ENCODE results near the gene SLAMF7. TPM values are rescaled to one million over a fixed set of nuclear protein-coding genes. Genes with fewer than 3 reads are reported as not detected.
A peak's percentile ranks its signal among the peaks of the same experiment; 100 is the strongest.
"Not testable (repeated sequence)": the region's sequence is repeated elsewhere in the genome, so short reads cannot be mapped to it uniquely, and the experiment has no call there.

Gene SLAMF7
- polyA plus RNA-seq, 4 donors: 1.8 to 12.2 (median 3.7) TPM

GRCh38 chr1:160714034-160714648 is 24.9 kb upstream of the SLAMF7 start:
- H3K36me3 ChIP-seq (ENCODE audit: control insufficient read depth in 3 of 3, insufficient read depth in 2 of 3, low read depth in 1 of 3, low read length in 3 of 3); DNase-seq; FAIRE-seq; H3K4me3 ChIP-seq (ENCODE audit: low read depth in 1 of 3, low read length in 3 of 3); H3K9me3 ChIP-seq (ENCODE audit: control insufficient read depth in 2 of 2, insufficient read depth in 1 of 2, low read depth in 1 of 2, low read length in 1 of 2); H3K4me1 ChIP-seq (ENCODE audit: control insufficient read depth in 3 of 3, insufficient read depth in 2 of 3, low read depth in 1 of 3, low read length in 2 of 3); H3K27me3 ChIP-seq (ENCODE audit: control insufficient read depth in 3 of 3, insufficient read depth in 3 of 3, low read length in 3 of 3); H3K27ac ChIP-seq (ENCODE audit: low read depth in 1 of 3, low read length in 2 of 3): not testable (repeated sequence)
- WGBS, 3 donors: 73 to 82% (median 77%) methylated on average over 5 of the region's 5 CpGs

DNA sequence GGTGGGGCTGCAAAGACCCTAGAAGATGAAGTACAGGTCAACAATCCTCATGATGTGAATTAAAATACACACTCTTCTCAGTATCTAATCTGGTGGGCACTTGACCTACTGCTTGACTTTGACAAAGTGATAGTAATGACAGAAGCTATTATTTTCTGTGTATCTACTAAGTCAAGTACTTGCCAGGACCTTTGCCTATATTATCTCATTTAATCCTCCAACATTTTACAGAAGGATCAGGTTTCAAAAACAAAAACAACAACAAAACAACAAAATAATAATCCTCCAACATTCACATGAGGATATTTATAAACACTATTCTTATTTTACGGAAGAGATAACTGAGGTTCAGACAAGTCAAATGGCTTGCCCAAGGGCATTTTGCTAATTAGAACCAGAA is 23.0 kb upstream of the SLAMF7 start:
- 95 to 100% (median 96%) methylated on average over 1 of the region's 1 CpG for WGBS, 3 donors
- FAIRE-seq (no peak), DNase-seq (no peak)
- Histone ChIP-seq H3K36me3 (ENCODE audit: control insufficient read depth in 3 of 3, insufficient read depth in 2 of 3, low read depth in 1 of 3, low read length in 3 of 3) (no peaks in the 10 kb centered on the region), H3K4me1 (ENCODE audit: control insufficient read depth in 3 of 3, insufficient read depth in 2 of 3, low read depth in 1 of 3, low read length in 2 of 3) (no peaks in the 10 kb centered on the region), H3K27ac (ENCODE audit: low read depth in 1 of 3, low read length in 2 of 3) (no peak overlapping the region), H3K4me3 (ENCODE audit: low read depth in 1 of 3, low read length in 3 of 3) (no peak overlapping the region), H3K27me3 (ENCODE audit: control insufficient read depth in 3 of 3, insufficient read depth in 3 of 3, low read length in 3 of 3) (no peaks in the 10 kb centered on the region), H3K9me3 (ENCODE audit: control insufficient read depth in 2 of 2, insufficient read depth in 1 of 2, low read depth in 1 of 2, low read length in 1 of 2) (no peaks in the 10 kb centered on the region)

- H3K27ac ChIP-seq (ENCODE audit: low read depth in 1 of 3, low read length in 2 of 3): no peak overlapping the region
- no peaks in the 10 kb centered on the region for H3K4me1 ChIP-seq (ENCODE audit: control insufficient read depth in 3 of 3, insufficient read depth in 2 of 3, low read depth in 1 of 3, low read length in 2 of 3)
- DNase-seq (no peak), FAIRE-seq (no peak)
- H3K9me3 ChIP-seq (ENCODE audit: control insufficient read depth in 2 of 2, insufficient read depth in 1 of 2, low read depth in 1 of 2, low read length in 1 of 2): no peaks in the 10 kb centered on the region
- no peaks in the 10 kb centered on the region for H3K27me3 ChIP-seq (ENCODE audit: control insufficient read depth in 3 of 3, insufficient read depth in 3 of 3, low read length in 3 of 3)
- WGBS, 3 donors: 80 to 91% (median 83%) methylated on average over 5 of the region's 5 CpGs
- no peaks in the 10 kb centered on the region for H3K36me3 ChIP-seq (ENCODE audit: control insufficient read depth in 3 of 3, insufficient read depth in 2 of 3, low read depth in 1 of 3, low read length in 3 of 3)
- no peak overlapping the region for H3K4me3 ChIP-seq (ENCODE audit: low read depth in 1 of 3, low read length in 3 of 3)
Observed at GRCh38 chr1:160717306-160717705, 21.7 kb upstream of the SLAMF7 start.

DNA sequence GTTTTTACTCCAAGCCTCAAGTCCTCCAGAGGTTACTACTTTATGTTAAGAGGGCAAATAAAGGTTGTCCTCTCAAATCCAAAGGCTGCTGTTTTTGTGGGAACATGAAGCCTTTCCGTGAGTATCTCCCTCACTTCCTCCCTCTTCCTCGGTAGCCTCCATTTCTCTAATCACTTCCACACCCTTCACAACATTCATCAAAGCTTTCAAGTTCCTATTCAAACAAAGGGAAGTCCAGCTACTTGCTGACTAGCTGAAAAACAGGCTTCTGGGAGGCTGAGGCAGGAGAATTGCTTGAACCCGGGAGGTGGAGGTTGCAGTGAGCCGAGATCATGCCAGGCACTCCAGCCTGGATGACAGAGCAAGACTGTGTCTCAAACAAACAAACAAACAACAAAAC is 20.8 kb upstream of the SLAMF7 start:
- H3K4me1 ChIP-seq (ENCODE audit: control insufficient read depth in 3 of 3, insufficient read depth in 2 of 3, low read depth in 1 of 3, low read length in 2 of 3): no peaks in the 10 kb centered on the region
- no peaks in the 10 kb centered on the region for H3K9me3 ChIP-seq (ENCODE audit: control insufficient read depth in 2 of 2, insufficient read depth in 1 of 2, low read depth in 1 of 2, low read length in 1 of 2)
- no peaks in the 10 kb centered on the region for H3K27me3 ChIP-seq (ENCODE audit: control insufficient read depth in 3 of 3, insufficient read depth in 3 of 3, low read length in 3 of 3)
- no peak overlapping the region for H3K4me3 ChIP-seq (ENCODE audit: low read depth in 1 of 3, low read length in 3 of 3)
- no peak overlapping the region for H3K27ac ChIP-seq (ENCODE audit: low read depth in 1 of 3, low read length in 2 of 3)
- 71 to 77% (median 73%) methylated on average over 4 of the region's 4 CpGs for whole genome bisulfite sequencing, 3 donors
- H3K36me3 ChIP-seq (ENCODE audit: control insufficient read depth in 3 of 3, insufficient read depth in 2 of 3, low read depth in 1 of 3, low read length in 3 of 3): no peaks in the 10 kb centered on the region
- FAIRE-seq (no peak), DNase-seq (no peak)

DNA sequence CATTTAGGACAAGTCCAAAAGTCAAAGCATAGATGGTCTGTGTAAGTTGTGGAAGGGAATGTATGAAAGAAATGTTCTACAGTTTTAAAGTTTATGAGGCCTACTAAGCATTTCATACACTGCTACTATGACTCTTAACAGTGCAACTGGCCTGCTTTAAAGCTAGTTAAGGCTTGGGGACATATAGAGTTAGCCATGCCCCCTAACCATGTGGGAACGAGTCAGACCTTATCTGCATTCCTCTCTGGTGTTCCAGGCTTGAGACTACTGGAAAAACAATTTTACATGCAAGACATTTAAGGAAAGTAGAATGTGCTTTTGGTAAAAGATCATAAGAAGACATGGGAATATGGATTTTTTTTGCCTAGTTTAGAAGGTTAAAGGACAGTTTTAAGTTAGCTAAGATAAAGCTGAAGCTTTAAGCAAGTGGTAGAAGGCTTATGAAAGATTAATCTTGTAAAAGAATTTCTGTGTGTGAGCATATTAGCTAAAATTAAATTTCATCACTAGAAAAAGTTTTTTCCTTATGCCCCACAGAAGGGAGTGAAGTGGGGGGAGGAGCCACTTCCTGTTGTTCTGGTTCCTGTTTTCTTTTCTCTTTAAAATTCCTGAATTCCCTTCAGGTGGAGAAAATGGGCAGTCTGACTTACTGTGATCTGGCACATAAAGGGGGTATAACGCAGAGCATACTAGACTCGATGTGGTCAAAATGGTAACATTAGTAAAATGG is 18.5 kb upstream of the SLAMF7 start:
- no peaks in the 10 kb centered on the region for H3K9me3 ChIP-seq (ENCODE audit: control insufficient read depth in 2 of 2, insufficient read depth in 1 of 2, low read depth in 1 of 2, low read length in 1 of 2)
- no peak for FAIRE-seq
- H3K36me3 ChIP-seq (ENCODE audit: control insufficient read depth in 3 of 3, insufficient read depth in 2 of 3, low read depth in 1 of 3, low read length in 3 of 3): no peaks in the 10 kb centered on the region
- no peak overlapping the region for H3K4me3 ChIP-seq (ENCODE audit: low read depth in 1 of 3, low read length in 3 of 3)
- DNase-seq: no peak
- H3K4me1 ChIP-seq (ENCODE audit: control insufficient read depth in 3 of 3, insufficient read depth in 2 of 3, low read depth in 1 of 3, low read length in 2 of 3): peaks cover 0 to under 1% (median 0%) of the 10 kb centered on the region in 3 donors
- WGBS, 3 donors: 88 to 96% (median 92%) methylated on average over 3 of the region's 3 CpGs
- H3K27me3 ChIP-seq (ENCODE audit: control insufficient read depth in 3 of 3, insufficient read depth in 3 of 3, low read length in 3 of 3): no peaks in the 10 kb centered on the region
- no peak overlapping the region for H3K27ac ChIP-seq (ENCODE audit: low read depth in 1 of 3, low read length in 2 of 3)

- DNase-seq (no peak), FAIRE-seq (no peak)
- Histone ChIP-seq H3K27me3 (ENCODE audit: control insufficient read depth in 3 of 3, insufficient read depth in 3 of 3, low read length in 3 of 3) (no peaks in the 10 kb centered on the region), H3K4me1 (ENCODE audit: control insufficient read depth in 3 of 3, insufficient read depth in 2 of 3, low read depth in 1 of 3, low read length in 2 of 3) (peaks cover 0 to 8% (median 0%) of the 10 kb centered on the region in 3 donors), H3K4me3 (ENCODE audit: low read depth in 1 of 3, low read length in 3 of 3) (no peak overlapping the region), H3K27ac (ENCODE audit: low read depth in 1 of 3, low read length in 2 of 3) (no peak overlapping the region), H3K36me3 (ENCODE audit: control insufficient read depth in 3 of 3, insufficient read depth in 2 of 3, low read depth in 1 of 3, low read length in 3 of 3) (no peaks in the 10 kb centered on the region), H3K9me3 (ENCODE audit: control insufficient read depth in 2 of 2, insufficient read depth in 1 of 2, low read depth in 1 of 2, low read length in 1 of 2) (no peaks in the 10 kb centered on the region)
Observed at GRCh38 chr1:160721473-160721872, 17.6 kb upstream of the SLAMF7 start.

DNA sequence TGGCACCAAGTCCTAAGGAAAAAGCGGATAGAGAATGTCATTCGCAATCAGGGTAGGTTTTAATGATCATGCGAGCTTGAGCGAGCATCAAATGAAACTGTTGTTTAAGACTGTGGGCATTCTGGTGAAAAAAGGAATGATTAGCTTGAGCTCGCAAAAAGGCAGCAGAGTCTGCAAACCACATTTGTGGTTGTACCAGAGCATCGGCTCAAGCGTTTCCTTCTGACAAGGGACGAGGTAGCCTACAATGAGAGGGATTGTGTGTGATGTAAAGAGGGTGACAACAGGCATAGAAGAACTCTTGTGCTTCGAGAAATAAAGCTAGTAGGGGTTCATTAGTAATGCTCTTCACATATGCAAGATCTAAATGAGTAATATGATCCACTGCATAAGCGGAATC is 16.3 kb upstream of the SLAMF7 start:
- no peak overlapping the region for H3K27ac ChIP-seq (ENCODE audit: low read depth in 1 of 3, low read length in 2 of 3)
- no peaks in the 10 kb centered on the region for H3K36me3 ChIP-seq (ENCODE audit: control insufficient read depth in 3 of 3, insufficient read depth in 2 of 3, low read depth in 1 of 3, low read length in 3 of 3)
- H3K4me1 ChIP-seq (ENCODE audit: control insufficient read depth in 3 of 3, insufficient read depth in 2 of 3, low read depth in 1 of 3, low read length in 2 of 3): peaks cover 0 to 12% (median 0%) of the 10 kb centered on the region in 3 donors
- FAIRE-seq: no peak
- H3K4me3 ChIP-seq (ENCODE audit: low read depth in 1 of 3, low read length in 3 of 3): no peak overlapping the region
- DNase-seq: peak in 1 of 2 donors; percentile 40
- no peaks in the 10 kb centered on the region for H3K27me3 ChIP-seq (ENCODE audit: control insufficient read depth in 3 of 3, insufficient read depth in 3 of 3, low read length in 3 of 3)
- H3K9me3 ChIP-seq (ENCODE audit: control insufficient read depth in 2 of 2, insufficient read depth in 1 of 2, low read depth in 1 of 2, low read length in 1 of 2): no peaks in the 10 kb centered on the region
- WGBS, 3 donors: 74 to 91% (median 79%) methylated on average over 10 of the region's 10 CpGs

- 81 to 86% (median 84%) methylated on average over 2 of the region's 2 CpGs for WGBS, 3 donors
- FAIRE-seq: no peak
- no peaks in the 10 kb centered on the region for H3K36me3 ChIP-seq (ENCODE audit: control insufficient read depth in 3 of 3, insufficient read depth in 2 of 3, low read depth in 1 of 3, low read length in 3 of 3)
Observed at GRCh38 chr1:160723332-160723731, 15.7 kb upstream of the SLAMF7 start.

More at GRCh38 chr1:160723332-160723731, 15.7 kb upstream of the SLAMF7 start:
- Histone ChIP-seq H3K27ac (ENCODE audit: low read depth in 1 of 3, low read length in 2 of 3) (no peak overlapping the region), H3K27me3 (ENCODE audit: control insufficient read depth in 3 of 3, insufficient read depth in 3 of 3, low read length in 3 of 3) (no peaks in the 10 kb centered on the region), H3K4me3 (ENCODE audit: low read depth in 1 of 3, low read length in 3 of 3) (no peak overlapping the region), H3K9me3 (ENCODE audit: control insufficient read depth in 2 of 2, insufficient read depth in 1 of 2, low read depth in 1 of 2, low read length in 1 of 2) (no peaks in the 10 kb centered on the region), H3K4me1 (ENCODE audit: control insufficient read depth in 3 of 3, insufficient read depth in 2 of 3, low read depth in 1 of 3, low read length in 2 of 3) (peaks cover 0 to 12% (median 0%) of the 10 kb centered on the region in 3 donors)
- no peak for DNase-seq
